Measurements from ENCODE around the gene RIIAD1. TPM values are rescaled to one million over a fixed set of nuclear protein-coding genes. Genes with fewer than 3 reads are reported as not detected.
A peak's percentile ranks its signal among the peaks of the same experiment; 100 is the strongest.

Gene RIIAD1
- total RNA-seq, 1 donor from 2014 or later = 8.3 TPM

DNA sequence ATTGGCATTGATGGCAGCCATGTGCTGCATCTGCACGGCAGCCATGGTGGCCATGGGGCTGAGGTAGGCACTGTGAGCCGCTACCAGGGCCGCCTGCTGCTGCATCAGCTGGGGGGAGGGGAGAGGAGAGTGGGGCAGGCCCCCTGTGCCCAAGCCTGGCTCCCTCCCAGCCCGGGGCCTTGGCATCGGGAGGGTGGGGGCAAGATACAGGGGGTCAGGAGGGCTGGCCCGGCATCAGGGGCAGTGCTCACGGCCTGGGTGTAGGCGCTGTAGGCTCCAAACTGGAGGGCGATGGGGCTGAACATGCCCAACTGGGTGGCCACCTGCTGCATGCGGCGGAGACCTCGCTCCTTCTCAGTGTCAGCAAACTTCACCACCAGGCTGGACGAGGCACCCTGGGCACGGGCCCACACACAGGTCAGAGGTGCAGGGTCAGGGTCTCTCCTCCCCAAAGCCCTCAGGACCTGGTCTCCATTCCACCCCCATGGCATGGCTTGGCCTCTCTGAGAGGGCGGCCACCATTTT is 13.7 kb upstream of the RIIAD1 start:
- no peak for DNase-seq
- intact Hi-C loops (cut with DNase I) = no loop called here

DNA sequence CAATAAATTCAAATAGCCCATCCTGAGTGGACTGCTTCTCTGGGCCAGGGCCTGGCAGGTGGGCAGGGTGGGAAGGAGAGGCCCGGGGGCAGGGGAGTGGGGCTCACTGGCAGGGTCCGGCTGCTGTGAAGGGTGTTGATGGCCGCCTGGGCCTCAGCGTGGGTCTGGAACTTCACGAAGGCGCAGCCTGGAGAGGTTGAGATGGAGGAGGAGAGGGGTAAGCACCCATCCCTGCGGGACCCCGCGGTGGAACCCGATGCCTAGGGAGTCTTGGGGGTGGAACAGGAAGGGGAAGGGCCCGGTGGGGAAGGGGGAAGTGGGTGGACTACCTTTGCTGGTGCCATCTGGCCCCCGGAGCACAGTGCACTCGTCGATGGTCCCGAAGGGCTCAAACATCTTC is 12.4 kb upstream of the RIIAD1 start:
- no peak for DNase-seq
- ATAC-seq (ENCODE audit: poor library complexity) = no peak
- intact Hi-C loops (cut with DNase I) = no loop called here

More for the DNA sequence above, 13.7 kb upstream of the RIIAD1 start:
- no peak for ATAC-seq (ENCODE audit: poor library complexity)

DNA sequence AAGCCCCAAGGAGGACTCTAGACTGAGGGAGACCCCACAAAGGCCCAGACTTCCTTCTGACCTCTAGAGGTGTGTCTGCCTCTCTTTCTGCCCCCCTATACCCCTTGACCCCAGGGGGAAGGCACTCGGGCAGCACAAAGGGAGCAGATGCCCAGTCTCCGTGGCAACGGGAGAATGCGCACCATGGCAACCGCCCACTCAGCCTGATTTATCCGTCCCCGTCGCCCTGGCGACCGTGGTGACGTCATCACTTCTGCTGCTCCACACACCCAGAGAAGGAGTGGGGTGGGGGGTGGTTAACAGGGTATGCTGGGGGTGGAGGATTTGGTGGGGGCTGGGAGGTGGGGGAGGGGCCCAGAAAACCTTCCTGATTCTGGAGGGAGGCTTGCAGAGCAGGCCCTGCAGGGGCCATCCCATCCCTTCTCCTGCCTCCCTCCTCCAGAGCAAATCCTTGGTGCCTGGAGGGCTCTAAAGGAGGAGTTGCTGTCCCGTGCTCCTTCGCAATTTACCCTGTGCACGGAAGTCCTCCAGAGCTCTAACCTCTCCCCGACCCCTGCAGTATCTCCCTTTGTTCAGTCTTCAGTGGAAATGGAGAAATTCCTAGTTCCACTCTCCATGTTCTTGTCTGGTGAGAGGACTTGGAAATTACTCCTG is 11.0 kb upstream of the RIIAD1 start:
- no peak for DNase-seq
- no peak for ATAC-seq (ENCODE audit: poor library complexity)
- intact Hi-C loops (cut with DNase I) = no loop called here

DNA sequence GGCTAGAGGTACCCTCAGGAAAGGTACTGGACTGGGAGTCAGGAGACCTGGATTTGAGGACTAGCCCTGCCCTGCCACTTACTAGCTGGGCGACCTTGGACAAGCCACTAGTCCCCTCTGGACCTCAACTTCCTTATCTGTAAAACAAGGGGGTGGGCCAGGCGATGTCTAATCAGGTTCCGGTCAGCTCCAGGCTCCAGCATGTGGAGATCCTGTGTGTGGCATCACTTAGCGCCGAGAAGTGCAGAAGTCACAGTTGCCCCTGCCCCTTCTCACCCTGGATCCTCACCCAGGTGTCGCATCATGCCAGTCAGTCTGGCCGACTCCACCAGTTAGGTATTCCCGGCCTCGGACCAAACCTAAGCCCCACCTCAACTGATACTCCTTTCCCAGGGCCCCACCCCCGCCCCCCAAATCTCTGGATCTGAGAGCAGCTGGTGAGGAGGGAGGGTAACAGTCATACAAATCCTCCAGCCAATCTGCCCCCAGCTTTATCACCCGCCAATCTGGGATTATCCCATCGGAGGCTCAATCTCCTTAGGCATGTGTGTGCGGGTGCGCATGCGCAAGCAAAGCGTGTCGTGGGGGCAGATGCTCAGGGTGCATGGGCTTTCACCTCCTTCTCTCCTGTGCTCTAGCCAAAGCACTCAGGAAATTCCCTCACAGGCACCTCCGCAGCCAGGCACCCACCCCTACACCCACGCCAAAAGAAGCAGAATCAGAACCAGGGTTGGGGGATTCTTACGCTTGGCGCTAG is 10.1 kb upstream of the RIIAD1 start:
- no peak for DNase-seq
- ATAC-seq (ENCODE audit: poor library complexity) = no peak
- intact Hi-C loops (cut with DNase I) = no loop called here

DNA sequence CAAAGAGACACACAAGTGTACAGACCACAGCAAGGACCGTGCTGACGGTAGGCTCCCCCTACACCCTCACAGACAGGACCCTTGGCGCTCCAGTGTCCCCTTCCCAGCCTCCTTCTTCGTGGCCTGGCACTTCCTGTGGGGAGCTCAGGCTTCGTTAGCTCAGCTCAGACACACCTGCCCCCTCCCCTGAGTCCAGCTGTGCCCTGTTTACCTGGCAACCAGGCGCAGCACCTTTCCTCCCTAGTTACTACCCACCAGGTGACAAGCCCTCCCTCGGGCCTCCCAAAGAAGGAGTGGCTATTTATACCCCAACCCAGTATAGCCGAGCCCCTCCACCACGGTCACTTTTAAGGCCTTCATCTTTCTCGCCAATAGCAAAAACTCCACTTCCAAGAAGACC is 9.4 kb upstream of the RIIAD1 start:
- intact Hi-C loops (cut with DNase I) = no loop called here

DNA sequence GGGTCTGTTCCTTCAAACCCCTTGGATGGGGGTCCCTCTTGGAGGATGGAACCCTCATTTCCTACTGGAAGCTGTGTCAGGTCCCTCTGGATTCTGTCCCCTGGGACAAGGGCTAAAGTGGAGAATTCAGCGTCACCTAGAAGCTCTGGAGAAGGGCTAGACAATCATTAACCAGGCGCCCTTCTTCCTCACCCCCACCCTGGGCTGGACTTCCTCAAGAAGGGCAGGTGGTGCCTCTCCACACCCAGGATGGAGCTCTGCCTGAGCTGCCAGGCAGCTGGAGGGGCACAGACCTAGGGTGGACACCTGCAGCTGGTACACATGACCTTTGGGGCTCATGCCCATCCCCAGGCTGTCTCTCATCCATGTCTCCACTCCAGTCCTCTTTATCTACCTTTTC is 8.3 kb upstream of the RIIAD1 start:
- DNase-seq (no peak), ATAC-seq (ENCODE audit: poor library complexity) (no peak)
- intact Hi-C loops (cut with DNase I) = no loop called here

More for the DNA sequence above, 9.4 kb upstream of the RIIAD1 start:
- ATAC-seq (ENCODE audit: poor library complexity) (no peak), DNase-seq (no peak)

DNA sequence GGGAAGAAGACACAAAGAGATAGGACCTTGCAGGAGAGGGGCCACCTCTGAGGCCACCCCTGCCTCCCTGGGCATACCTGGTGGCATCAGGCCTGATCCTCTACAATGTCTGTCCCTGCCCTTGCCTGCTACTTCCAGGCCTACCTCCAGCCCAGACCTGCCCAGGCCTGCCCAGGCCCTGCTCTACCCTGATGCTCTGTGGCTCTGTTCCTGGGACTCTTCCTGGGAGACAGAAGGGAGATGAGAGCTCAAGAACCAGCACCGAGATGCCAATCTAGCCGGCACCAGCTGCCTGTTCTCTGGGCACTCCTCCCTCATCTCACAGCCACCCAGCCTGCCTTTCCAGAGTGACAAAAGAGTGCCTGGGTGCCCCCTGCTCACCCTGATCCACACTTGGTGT is 7.4 kb upstream of the RIIAD1 start:
- ATAC-seq (ENCODE audit: poor library complexity) (no peak), DNase-seq (no peak)
- intact Hi-C loops (cut with DNase I) = no loop called here

DNA sequence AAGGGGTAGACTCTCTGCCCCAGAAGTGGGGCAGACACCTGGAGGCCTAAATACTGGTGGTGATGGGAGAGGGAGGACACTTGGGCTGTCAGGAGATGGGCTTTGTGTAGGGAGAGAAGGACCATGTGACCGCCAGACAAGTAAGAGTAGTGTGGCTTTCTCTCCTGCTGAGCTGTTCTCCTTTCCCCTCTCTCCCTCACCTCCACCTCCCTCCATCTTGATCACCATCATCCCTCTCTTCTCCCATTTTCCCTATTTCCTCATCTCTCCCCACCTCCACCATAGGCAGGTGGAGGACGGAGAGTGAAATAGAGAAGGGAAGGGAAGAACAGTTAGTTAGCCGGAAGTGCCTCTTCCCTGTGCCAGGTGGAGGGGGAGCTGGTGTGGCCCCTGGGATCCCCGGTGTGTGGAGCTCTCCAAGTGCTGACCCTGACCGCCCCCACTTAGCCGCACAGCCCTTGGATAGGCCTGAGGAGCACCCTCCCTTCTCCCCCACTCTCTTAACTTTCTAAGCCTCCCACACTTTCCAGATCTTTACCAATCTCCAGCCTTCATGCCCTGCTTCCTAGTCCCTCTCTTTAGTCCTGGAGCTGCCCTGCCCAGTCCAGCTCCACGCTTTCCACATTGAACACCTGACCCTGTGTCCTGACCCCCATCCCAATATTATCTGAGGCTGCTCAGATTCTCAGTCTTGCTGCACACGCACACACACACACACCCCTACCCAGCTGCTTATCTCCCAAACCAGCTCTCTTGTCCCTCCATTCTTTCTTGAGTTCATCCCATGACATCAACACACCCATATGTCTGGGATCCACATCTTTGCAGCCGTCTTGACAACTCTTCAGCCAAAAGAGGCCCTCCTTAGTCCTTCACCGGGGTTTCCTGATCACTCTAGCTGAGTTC is 6.2 kb upstream of the RIIAD1 start:
- DNase-seq (no peak), ATAC-seq (ENCODE audit: poor library complexity) (no peak)
- intact Hi-C loops (cut with DNase I) = no loop called here

DNA sequence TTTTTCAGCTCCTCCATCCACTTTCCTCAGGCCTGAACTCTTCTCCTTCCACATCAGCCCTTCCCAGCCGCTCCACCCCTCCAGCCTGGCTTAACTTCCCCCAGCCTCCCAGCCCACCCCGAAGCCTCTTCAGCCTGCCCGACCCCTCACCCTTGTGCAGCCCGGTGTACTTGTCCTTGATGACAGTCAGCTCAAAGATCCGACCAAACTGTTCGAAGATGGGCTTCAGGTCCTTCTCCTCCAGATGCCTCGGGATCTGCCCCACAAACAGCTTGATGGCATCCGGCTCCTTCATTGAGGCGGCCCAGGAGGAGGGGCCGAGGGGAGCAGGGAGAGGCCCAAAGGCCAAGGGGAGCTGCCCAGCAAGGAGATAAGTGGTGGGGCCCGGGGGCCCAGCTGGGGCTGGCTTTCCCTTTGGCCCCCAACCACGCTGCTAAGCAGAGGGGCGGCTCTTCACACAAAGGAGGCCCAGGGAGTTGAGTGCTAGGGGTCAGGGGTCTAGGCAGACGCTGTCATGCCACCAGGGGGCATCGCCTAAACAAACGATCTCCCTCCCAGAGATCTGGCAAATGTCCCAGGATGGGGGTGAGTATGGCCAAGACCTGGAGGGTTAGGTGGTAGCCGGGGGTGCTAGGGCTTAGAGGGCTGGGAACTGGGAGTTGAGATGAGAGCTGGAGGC is 5.5 kb upstream of the RIIAD1 start:
- intact Hi-C loops (cut with DNase I) = no loop called here
- no peak for DNase-seq
- ATAC-seq (ENCODE audit: poor library complexity) = no peak

DNA sequence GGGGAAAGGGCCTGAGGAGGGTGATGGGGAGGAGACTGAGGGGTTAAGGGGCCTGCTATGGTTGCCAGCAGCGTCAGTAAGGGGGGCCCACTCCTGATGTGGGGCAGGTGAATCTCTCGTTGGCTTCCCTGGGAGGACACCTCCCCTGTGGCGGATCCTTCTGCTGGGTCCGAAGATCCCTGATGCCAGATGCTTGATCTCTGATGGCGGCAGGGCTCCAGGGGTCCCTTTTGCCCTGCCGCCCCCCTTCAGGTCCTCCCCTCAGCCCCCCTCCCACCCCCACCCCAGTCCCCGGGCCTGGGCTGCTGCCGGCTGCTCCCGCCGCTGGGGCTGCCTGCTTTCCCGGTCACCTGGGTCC is 4.9 kb upstream of the RIIAD1 start:
- DNase-seq = no peak
- no peak for ATAC-seq (ENCODE audit: poor library complexity)
- intact Hi-C loops (cut with DNase I) = no loop called here

DNA sequence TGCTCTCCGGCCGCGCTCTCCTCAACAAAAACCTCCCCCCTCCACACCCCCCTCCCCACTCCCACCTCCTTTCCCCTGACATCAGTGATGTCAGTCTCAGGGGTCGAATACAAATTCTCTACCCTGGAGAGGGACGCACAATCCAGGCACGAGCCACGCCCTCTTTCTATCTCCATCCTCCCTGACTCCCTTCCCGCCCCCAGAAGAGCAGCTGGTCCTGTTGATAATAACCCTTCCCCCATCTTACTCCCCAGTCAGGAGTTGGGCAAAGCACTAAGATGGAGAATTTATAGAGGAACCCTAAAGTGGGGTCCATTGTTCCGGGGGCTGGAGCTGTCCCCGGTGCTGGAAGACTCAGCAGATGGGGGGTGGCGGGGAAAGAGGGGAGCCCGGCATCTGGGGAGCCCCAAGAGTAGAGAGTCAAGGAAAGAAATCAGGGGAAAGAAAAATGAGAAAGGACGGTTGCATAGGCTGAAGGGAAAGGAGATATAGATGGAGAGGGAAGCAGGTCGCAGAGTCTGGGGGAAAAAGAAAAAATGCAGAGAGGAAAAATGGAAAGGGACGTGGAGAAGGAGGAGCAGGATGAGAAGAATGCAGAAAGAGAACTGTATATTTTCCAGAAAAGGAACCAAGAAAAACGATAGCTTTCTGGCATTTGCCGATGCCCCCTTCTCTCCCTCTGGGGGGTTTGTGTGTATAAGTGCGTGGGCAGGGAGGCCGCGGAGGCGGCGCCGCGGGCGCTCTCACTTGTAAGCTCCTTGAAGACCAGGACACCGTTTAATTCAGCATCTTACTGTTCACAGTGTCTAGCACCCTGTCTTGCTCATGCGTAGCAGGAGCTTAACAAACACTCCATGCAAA is 4.3 kb upstream of the RIIAD1 start, which contains the start of gene CELF3:
CELF3 (minus strand) TSS at position 33 of the 861 bp plus-strand sequence. CDS start 783 bp downstream, outside the sequence.
- intact Hi-C loops (cut with DNase I) = no loop called here
- DNase-seq = no peak
- no peak for ATAC-seq (ENCODE audit: poor library complexity)

DNA sequence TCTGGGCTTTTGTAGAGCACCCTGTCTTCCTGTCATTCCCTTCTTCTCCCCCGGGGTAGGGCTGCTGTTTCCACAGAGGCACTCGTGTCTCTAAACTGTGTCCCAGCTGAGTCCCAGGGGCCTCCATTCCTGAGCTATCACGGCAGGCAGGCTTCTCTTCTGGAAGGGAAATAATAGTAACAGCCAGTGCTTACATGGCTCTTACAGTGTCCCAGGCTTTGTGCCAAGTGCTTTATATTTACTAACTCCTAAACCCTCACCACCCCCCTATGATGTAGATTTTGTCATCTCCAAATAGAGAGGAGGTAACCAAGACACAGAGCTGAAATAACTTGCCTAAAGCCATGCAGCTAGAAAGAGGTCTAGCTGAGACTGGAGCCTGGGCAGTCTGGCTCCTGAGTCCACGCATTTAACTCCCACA is 3.3 kb upstream of the RIIAD1 start:
- ATAC-seq (ENCODE audit: poor library complexity) (peak; percentile 65), DNase-seq (no peak)
- intact Hi-C loops (cut with DNase I) = no loop called here

DNA sequence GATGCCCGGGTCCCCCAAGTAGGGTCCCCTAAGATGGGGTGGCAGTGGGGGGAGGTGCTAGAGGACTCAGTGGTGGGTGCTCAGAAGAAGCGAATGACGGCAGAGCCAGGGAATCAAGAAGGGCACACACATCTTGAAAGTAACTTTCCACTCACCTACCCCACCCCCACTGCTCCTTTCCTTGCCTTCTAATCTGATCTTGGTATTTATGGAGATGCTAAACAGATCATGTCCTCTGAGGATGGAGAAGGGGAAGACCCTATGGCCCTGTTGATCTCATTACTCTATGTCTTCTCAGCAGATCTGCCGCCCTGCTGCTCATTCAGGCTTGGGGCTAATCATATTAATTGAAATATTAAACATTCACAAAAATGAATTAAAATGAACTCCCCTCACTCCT is 2.7 kb upstream of the RIIAD1 start:
- intact Hi-C loops (cut with DNase I) = no loop called here
- DNase-seq (no peak), ATAC-seq (ENCODE audit: poor library complexity) (no peak)

DNA sequence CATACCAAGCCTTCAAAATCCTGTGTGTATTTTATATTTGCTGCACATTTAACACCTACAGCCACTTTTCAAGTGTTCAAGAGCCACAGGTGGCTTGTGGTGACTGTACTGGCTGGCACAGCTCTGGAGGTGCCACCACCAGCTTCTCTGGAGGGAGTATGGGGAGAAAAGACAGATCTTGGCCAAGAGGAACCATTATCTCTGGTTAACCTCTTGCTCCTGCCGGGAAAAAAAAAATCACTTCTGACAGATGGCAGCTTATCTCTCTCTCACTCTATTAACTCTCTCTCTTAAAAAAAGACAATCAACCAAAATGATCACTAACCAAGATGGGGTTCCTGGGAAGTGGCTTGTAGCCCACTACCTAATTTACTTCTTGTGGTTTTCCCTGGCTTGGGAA is 1.2 kb upstream of the RIIAD1 start:
- no peak for ATAC-seq (ENCODE audit: poor library complexity)
- DNase-seq = no peak
- intact Hi-C loops (cut with DNase I) = no loop called here

DNA sequence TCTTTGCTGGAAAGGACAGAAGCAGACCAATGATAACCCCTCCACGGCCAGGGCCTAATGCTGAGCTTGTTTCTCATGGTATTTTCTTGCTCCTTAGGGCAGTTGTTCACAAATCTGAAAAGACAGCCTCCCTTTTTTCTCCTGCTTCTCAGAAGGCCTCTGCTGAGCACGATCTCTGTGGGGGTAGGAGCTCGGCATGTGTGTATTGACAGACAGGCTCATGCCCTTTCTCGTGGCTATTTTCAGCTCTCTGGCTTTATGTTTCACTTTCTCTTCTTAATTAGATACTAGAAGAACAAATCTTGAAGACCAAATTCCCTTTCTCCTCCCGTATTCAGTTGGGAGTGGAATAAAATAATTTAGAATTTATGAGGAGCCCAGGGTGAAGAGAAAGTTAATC is 768 bp upstream of the RIIAD1 start:
- ATAC-seq (ENCODE audit: poor library complexity) = peak; percentile 83
- intact Hi-C loops (cut with DNase I) = no loop called here
- DNase-seq = no peak

DNA sequence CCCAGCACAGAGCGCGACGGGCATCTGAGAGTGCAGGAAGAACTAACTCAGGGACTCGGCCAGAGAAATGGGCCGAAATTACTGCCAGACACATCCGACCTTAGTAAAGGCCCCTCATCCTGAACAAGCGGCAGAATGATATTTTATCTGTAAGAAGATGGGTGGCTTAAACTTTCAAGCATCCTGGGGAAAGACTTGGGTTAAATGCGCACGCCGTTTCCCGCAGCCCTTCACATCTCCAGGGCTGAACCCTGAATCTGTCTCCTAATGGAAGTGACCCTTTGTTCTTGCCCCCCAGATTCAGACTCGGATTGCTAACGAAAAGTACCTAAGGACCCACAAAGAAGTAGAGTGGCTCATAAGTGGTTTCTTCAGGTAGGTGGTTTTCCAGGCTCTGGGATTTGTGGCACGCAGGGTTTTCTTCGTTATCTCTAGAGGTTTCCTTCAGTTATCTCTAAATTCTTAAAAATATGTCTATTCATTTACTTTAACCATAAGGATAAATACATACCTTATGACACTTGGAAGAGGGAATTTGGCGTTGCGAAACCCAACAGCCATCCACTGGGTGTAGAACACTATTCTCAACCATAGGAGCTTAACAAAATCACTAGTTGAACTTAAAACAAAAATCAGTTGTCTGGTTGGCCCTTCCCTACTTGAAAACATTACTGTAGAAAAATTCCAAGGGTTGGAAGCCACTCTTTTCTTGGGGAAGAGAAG is 627 bp downstream of the RIIAD1 start:
- DNase-seq = no peak
- intact Hi-C loops (cut with DNase I) = no loop called here
- no peak for ATAC-seq (ENCODE audit: poor library complexity)

DNA sequence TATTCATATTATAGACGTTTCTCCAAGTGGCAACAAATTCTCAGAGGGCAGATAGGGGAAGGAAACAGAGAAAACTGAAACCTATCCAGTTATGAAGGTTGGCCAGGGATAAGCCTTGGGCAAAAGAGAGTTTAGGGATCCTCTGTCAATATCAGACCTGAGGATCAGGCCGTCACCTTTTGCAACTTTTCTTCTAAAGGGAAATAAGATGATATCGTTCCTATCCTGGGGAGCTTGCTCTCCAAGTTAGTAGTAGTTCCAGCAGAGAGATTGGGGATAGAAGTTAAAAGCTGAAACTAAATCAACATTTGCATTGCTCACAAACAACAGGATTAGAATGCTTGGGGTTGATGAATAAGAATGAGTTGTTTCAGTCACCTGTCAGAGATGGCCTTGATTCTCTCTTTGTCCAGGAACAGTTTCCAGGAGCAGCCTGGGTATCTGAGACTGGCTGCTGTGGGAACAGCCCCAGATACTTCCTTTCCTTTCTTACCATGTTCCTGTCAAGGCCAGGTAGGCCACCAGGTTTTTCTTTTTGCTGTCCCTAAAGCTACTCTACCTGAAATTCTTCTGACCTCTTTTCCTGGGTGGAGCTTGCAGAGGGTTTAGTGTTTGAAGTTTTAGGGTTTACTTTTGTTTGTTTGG is 2.5 kb downstream of the RIIAD1 start:
- intact Hi-C loops (cut with DNase I) = no loop called here
- DNase-seq (no peak), ATAC-seq (ENCODE audit: poor library complexity) (no peak)
